DOHH2 (cell line): Measurements from ENCODE around the gene VTA1.

ENCODE experiments used
- EZH2phosphoT487 ChIP-seq: fragments of 200-600 bp; sonication (generic); IDR thresholded peaks from 2 replicates; pipeline ENCODE4 v1.6.1; 2017; ENCODE audit warnings: borderline replicate concordance, mild to moderate bottlenecking, antibody characterized with exemption, low read length, moderate library complexity, mixed read lengths
- TF ChIP-seq, protein P1 (sequence below): fragments of 200-600 bp; sonication (generic); IDR thresholded peaks from one replicate; pipeline ENCODE4 v1.5.1; 2014; ENCODE audit warnings: antibody characterized with exemption, mild to moderate bottlenecking, low read depth, low read length; ENCODE audit not compliant: poor library complexity, severe bottlenecking

GRCh38 chr6:142121342-142121741 lies 25.7 kb upstream of the VTA1 start:
- TF ChIP-seq, protein P1, sequence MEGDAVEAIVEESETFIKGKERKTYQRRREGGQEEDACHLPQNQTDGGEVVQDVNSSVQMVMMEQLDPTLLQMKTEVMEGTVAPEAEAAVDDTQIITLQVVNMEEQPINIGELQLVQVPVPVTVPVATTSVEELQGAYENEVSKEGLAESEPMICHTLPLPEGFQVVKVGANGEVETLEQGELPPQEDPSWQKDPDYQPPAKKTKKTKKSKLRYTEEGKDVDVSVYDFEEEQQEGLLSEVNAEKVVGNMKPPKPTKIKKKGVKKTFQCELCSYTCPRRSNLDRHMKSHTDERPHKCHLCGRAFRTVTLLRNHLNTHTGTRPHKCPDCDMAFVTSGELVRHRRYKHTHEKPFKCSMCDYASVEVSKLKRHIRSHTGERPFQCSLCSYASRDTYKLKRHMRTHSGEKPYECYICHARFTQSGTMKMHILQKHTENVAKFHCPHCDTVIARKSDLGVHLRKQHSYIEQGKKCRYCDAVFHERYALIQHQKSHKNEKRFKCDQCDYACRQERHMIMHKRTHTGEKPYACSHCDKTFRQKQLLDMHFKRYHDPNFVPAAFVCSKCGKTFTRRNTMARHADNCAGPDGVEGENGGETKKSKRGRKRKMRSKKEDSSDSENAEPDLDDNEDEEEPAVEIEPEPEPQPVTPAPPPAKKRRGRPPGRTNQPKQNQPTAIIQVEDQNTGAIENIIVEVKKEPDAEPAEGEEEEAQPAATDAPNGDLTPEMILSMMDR: no peak
- TF ChIP-seq EZH2phosphoT487: no peak
